Rectal smooth muscle tissue (tissue), 1 donor: Measurements from ENCODE around the gene GALR3.
A peak's percentile ranks its signal among the peaks of the same experiment; 100 is the strongest.

Experiments
- H3K27ac ChIP-seq: one replicate; pipeline ENCODE4 v1.7.0; 2013; ENCODE audit warnings: low read depth, low read length, inconsistent platforms
- H3K27me3 ChIP-seq: one replicate; pipeline ENCODE4 v1.7.0; 2013; ENCODE audit warnings: low read length; ENCODE audit not compliant: control insufficient read depth, insufficient read depth
- H3K36me3 ChIP-seq: one replicate; pipeline ENCODE4 v1.7.0; 2013; ENCODE audit warnings: low read length; ENCODE audit not compliant: control insufficient read depth, insufficient read depth
- H3K4me1 ChIP-seq: one replicate; pipeline ENCODE4 v1.7.0; 2013; ENCODE audit warnings: low read length; ENCODE audit not compliant: control insufficient read depth, insufficient read depth
- H3K4me3 ChIP-seq: one replicate; pipeline ENCODE4 v1.7.0; 2013; ENCODE audit warnings: low read length
- H3K9ac ChIP-seq: one replicate; pipeline ENCODE4 v1.7.0; 2013; ENCODE audit warnings: low read length

The GALR3 gene

GRCh38 chr22:37805810-37806277 is 17.3 kb upstream of the GALR3 start:
- Histone ChIP-seq H3K27me3 (no peaks in the 10 kb centered on the region), H3K27ac (peak overlapping the region; percentile 93), H3K4me3 (peak overlapping the region; percentile 60), H3K36me3 (no peaks in the 10 kb centered on the region), H3K9ac (no peak overlapping the region), H3K4me1 (peaks cover 14% of the 10 kb centered on the region)

- peaks cover 14% of the 10 kb centered on the region for H3K4me1 ChIP-seq
Measured at GRCh38 chr22:37806409-37807333, 16.5 kb upstream of the GALR3 start.

GRCh38 chr22:37807410-37808293 is 15.5 kb upstream of the GALR3 start, which contains the start of gene GCAT:
GCAT (plus strand) TSS chr22:37807934; CDS start chr22:37807968, 34 bp downstream.
- H3K27ac ChIP-seq = peak within 1 kb of the TSS; percentile 93
- H3K4me1 ChIP-seq = peaks cover 14% of the 10 kb centered on the region
- no peaks in the 10 kb centered on the region for H3K27me3 ChIP-seq
- H3K9ac ChIP-seq = peak within 1 kb of the TSS; percentile 45
- H3K36me3 ChIP-seq = no peaks in the 10 kb centered on the region
- H3K4me3 ChIP-seq = peak within 1 kb of the TSS; percentile 80

More at GRCh38 chr22:37806409-37807333, 16.5 kb upstream of the GALR3 start:
- Histone ChIP-seq H3K9ac (peak overlapping the region; percentile 45), H3K4me3 (peak overlapping the region; percentile 60), H3K36me3 (no peaks in the 10 kb centered on the region), H3K27ac (peak overlapping the region; percentile 93), H3K27me3 (no peaks in the 10 kb centered on the region)

GRCh38 chr22:37808294-37808657 is 14.9 kb upstream of the GALR3 start:
- Histone ChIP-seq H3K36me3 (no peaks in the 10 kb centered on the region), H3K27ac (peak overlapping the region; percentile 53), H3K27me3 (no peaks in the 10 kb centered on the region), H3K4me3 (peak overlapping the region; percentile 80), H3K4me1 (peaks cover 9% of the 10 kb centered on the region), H3K9ac (peak overlapping the region; percentile 10)

GRCh38 chr22:37809672-37810333 is 13.4 kb upstream of the GALR3 start:
- H3K36me3 ChIP-seq = no peaks in the 10 kb centered on the region
- H3K4me1 ChIP-seq = peaks cover 9% of the 10 kb centered on the region
- no peak overlapping the region for H3K9ac ChIP-seq
- H3K27ac ChIP-seq = no peak overlapping the region
- H3K27me3 ChIP-seq = no peaks in the 10 kb centered on the region
- H3K4me3 ChIP-seq = no peak overlapping the region

GRCh38 chr22:37811867-37812266 is 11.3 kb upstream of the GALR3 start:
- Histone ChIP-seq H3K27ac (no peak overlapping the region), H3K4me3 (no peak overlapping the region), H3K9ac (no peak overlapping the region), H3K27me3 (no peaks in the 10 kb centered on the region), H3K36me3 (no peaks in the 10 kb centered on the region), H3K4me1 (peaks cover 4% of the 10 kb centered on the region)

- Histone ChIP-seq H3K36me3 (no peaks in the 10 kb centered on the region), H3K27ac (no peak overlapping the region)
Measured at GRCh38 chr22:37812869-37813678, 10.1 kb upstream of the GALR3 start.

GRCh38 chr22:37815593-37815992 is 7.6 kb upstream of the GALR3 start:
- H3K27me3 ChIP-seq = peaks cover 4% of the 10 kb centered on the region
- H3K27ac ChIP-seq = no peak overlapping the region
- no peak overlapping the region for H3K9ac ChIP-seq
- H3K4me3 ChIP-seq = no peak overlapping the region
- H3K36me3 ChIP-seq = no peaks in the 10 kb centered on the region
- H3K4me1 ChIP-seq = peaks cover 4% of the 10 kb centered on the region

More at GRCh38 chr22:37812869-37813678, 10.1 kb upstream of the GALR3 start:
- H3K27me3 ChIP-seq = no peaks in the 10 kb centered on the region
- H3K9ac ChIP-seq = no peak overlapping the region
- peaks cover 7% of the 10 kb centered on the region for H3K4me1 ChIP-seq
- no peak overlapping the region for H3K4me3 ChIP-seq

- H3K4me1 ChIP-seq = peaks cover 4% of the 10 kb centered on the region
- H3K36me3 ChIP-seq = no peaks in the 10 kb centered on the region
- peaks cover 4% of the 10 kb centered on the region for H3K27me3 ChIP-seq
- no peak overlapping the region for H3K27ac ChIP-seq
- no peak overlapping the region for H3K9ac ChIP-seq
- no peak overlapping the region for H3K4me3 ChIP-seq
Measured at GRCh38 chr22:37816543-37817180, 6.5 kb upstream of the GALR3 start.

GRCh38 chr22:37817705-37818408 is 5.3 kb upstream of the GALR3 start:
- Histone ChIP-seq H3K27me3 (peaks cover 9% of the 10 kb centered on the region), H3K9ac (no peak overlapping the region), H3K36me3 (no peaks in the 10 kb centered on the region), H3K4me3 (peak overlapping the region; percentile 73), H3K27ac (peak overlapping the region; percentile 30), H3K4me1 (peaks cover 4% of the 10 kb centered on the region)
